HG03460 (cell line): Measurements from ENCODE around the gene FILIP1L.
"Not testable (repeated sequence)": the region's sequence is repeated elsewhere in the genome, so short reads cannot be mapped to it uniquely, and the experiment has no call there.

Experiments
- ATAC-seq: cut with Tn5 transposase; IDR thresholded peaks from one replicate; pipeline ENCODE4 v1.9.1; 2021; ENCODE audit not compliant: unreplicated experiment

FILIP1L gene

DNA sequence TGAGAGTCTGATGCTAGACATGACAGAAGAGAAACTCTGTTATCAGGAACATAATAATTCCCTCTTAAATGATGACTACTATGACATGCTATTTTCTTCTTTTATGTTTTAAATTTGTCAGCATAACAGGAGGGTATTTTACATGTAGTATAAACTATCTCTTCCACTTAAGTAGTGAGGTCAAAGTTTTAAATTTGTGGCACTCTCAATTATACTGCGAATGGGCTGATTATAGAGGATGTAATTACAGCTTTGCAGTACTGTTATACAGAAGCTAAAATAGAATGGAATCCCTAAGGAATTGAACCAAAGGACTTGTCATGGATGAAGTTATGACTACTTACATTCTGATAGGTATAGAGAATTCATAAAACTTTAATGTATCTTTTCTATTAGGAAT lies 262.3 kb downstream of the FILIP1L start:
- no peak for ATAC-seq

GRCh38 chr3:99850608-99851007 lies 263.7 kb downstream of the FILIP1L start:
- no peak for ATAC-seq

- ATAC-seq: no peak
Observed at GRCh38 chr3:99848433-99848832, 265.9 kb downstream of the FILIP1L start.

DNA sequence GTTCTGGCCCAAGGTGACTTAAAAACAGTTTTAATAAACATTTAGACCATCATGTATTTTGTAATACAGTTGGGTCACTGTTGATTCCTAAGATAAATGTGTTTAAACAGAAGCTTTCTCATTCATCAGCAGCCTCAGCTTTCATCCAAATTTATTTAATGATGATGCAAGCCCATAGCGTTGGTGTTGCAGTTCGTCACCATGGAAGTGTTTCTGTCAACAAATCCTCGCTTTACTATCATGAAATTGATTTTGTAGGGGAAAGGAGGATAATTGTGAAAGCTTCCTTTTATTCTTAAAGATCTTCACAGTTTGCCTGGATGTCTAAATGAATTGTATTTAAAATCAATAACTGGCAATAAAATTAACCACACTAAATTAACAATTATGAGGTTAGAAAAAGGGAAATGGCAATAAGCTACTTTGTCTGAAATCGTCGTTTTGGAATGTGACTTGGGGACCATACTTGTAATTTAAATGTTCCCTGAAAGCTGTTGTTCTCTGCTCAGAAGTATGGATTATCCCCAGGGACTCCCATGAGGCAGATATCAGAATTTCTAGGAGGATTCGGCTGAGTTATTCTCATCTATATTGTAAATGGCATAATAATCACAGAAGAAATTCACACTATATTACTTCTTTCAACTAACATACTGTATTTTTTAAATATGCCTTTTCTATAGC lies 267.7 kb downstream of the FILIP1L start:
- no peak for ATAC-seq

- ATAC-seq: no peak
Observed at GRCh38 chr3:99845999-99846398, 268.3 kb downstream of the FILIP1L start.

DNA sequence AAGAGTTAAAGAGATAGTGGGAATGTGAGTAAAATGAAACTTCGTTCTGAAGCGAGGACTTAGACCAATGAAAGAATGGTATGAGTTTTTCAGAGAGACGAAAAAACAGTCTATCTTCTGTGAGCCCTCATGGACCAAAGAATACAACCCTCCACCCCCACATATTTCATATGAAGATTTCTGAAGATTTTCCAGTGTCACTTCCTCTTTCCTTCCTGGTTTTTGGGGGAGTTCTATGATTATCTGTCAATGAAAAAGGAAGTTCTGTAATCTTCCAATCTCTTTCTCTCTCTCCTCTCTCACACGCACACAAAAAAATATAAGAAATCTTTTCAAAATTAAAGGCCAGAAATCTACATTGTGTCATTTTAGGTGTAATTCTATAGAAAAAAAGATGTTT lies 269.0 kb downstream of the FILIP1L start:
- ATAC-seq: no peak

DNA sequence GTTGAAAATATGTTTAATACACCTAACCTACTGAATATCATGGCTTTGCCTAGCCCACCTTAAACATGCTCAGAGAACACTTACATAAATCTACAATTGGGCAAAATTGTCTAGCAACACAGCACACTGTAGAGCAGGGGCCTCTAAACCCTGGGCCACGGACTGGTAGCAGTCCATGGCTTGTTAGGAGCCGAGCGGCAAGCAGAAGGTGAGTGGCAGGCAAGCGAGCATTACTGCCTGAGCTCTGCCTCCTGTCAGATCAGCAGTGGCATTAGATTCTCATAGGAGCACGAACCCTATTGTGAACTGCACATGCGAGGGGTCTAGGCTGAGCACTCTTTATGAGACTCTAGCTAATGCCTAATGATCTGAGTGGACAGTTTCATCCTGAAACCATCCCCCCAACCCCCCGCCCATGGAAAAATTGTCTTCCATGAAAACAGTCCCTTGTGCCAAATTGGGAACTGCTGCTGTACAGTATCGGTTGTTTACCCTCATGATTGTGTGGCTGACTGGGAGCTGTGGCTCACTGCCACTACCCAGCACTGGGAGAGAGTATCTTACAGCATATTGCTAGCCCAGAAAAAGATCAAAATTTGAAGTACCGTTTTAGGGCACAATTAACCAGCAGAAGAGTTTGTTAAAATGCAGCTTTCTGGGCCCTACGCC lies 270.6 kb downstream of the FILIP1L start:
- no peak for ATAC-seq

GRCh38 chr3:99842826-99843589 lies 271.3 kb downstream of the FILIP1L start:
- no peak for ATAC-seq

GRCh38 chr3:99841949-99842348 lies 272.4 kb downstream of the FILIP1L start:
- not testable (repeated sequence) for ATAC-seq

DNA sequence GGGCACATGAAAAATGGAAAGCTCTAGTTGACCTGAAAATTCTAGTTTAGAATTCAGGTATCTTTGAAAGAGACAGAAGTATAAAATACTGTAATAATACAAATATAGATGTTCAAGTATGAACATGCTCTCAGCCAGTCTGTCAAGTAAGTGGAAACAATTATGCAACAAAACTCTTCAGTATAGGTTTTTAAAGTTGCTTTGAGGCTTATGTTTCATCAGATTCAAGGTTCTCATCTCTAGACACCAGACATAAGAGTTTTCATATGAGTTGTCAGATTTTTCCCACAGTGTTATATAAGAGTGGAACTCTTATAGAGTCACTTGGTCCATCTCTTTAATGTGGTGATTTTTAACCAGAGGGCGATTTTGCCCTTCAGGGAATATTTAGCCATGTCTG lies 274.7 kb downstream of the FILIP1L start:
- no peak for ATAC-seq

DNA sequence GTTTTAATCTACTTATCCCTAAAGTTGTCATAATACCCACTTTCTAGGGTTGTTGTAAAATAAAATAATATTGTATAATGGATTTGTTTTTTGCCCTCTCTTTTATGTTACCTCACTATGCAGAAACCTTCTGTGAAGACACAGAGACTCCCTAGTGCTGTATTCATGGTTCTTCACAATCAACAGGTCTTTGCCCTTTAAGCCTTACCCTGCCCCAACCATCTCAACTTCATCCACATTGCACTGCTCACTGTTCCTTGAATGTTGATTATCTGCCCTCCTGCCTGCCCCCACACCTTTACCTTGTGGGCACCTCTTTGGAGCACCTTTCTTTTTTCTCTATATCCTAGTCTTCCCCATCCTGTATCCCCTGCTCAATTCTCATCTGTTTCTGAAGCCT lies 275.5 kb downstream of the FILIP1L start:
- no peak for ATAC-seq

- ATAC-seq: no peak
Observed at GRCh38 chr3:99837715-99838114, 276.6 kb downstream of the FILIP1L start.

GRCh38 chr3:99836681-99837080 lies 277.6 kb downstream of the FILIP1L start:
- no peak for ATAC-seq

DNA sequence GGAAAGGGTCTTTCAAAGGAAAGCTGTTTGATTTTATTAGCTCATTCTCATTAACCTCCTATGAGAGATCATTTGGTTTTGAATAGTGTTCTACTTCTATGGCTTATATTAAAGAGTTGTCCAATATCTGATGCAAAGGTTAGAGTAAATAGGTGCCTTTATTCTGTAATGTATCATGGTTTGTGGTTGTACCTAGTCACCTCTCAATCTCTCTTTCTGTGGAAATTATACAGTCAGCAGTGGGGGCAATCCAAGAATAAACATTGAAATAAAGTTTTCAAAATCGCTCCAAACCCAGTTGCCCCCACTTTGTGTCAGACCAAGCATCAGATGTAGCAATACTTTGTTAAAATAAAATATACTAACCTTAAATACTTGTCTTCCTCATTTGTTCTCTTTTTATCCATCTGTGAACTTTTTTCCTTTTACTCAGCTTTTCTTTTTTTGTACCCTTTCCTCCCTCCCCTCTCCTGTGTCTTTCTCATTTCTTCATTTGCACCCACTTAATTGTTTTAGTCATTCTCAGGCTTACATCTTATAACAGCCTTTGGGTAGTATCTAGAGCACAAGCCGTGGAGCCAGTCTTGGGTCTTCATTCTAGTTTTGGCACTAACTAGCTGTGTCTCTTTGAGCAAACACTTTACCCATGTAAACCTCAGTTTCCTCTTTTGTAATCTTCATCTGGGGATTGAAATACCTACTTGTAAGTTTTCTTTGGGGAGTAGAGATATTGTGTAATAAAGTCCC lies 279.9 kb downstream of the FILIP1L start:
- no peak for ATAC-seq

GRCh38 chr3:99833617-99834205 lies 280.6 kb downstream of the FILIP1L start:
- no peak for ATAC-seq

DNA sequence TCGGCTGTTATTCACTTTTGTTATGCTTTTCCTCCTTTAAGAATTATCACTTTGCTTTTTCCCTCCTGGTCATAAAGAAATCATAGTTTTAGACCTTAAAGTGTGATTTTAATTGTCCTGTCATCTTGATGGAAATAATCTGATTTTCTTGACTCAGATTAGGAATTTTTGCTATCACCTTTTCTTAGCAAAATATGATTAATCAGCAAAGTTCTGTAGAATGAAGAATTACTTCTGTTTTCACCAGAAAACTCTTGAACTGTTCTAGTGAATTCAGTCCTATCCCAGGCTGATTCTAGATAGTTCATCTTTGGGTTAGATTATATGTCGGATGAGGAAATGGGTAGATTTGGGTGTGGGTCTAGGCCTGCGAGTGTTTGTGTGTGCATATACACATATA lies 284.5 kb downstream of the FILIP1L start:
- no peak for ATAC-seq

GRCh38 chr3:99825004-99825640 lies 289.2 kb downstream of the FILIP1L start:
- ATAC-seq: no peak

GRCh38 chr3:99823723-99824711 lies 290.3 kb downstream of the FILIP1L start:
- no peak for ATAC-seq

- no peak for ATAC-seq
Observed at GRCh38 chr3:99818818-99819217, 295.5 kb downstream of the FILIP1L start.
